Measurements from ENCODE around the gene RAB11FIP4. TPM values are rescaled to one million over a fixed set of nuclear protein-coding genes. Genes with fewer than 3 reads are reported as not detected.

The RAB11FIP4 gene
- polyA plus RNA-seq, 3 donors, result 14.8 to 16.5 (median 15.5) TPM

DNA sequence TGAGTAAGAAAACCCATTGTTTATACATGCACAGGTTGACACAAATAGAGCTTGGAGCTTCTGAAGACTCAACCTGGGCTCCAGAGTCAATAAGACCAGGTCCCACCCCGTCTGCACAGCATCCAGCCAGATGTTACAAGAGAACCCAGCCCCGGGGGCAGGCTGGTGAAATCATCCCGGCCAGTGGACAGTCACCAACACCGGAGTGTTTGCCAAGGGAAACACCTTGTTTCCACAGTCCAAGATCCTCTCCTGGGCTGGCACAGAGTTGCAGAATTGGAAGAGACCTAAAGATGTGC lies 90.3 kb downstream of the RAB11FIP4 start:
- DNase-seq, result no peak

DNA sequence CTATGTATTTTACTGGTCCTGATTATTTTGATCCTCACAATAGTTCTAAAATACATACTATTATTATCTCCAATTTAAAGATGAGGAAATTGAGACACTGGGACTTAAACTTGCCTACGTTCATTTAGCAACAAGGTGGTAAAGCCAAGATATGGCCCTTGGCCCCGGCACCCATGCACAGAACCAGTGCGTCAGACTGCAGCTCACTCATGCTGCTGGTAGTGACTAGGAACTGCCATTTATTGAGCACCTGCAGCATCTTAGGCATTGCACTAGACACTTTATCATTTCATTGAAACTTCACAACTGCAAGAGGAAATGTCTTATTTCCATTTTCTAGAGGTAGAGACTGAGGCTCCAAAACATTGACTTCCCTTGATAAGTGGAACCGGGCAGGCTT lies 93.3 kb downstream of the RAB11FIP4 start:
- no peak for DNase-seq

- DNase-seq, result no peak
These were observed 95.0 kb downstream of the RAB11FIP4 start for GRCh38 chr17:31486351-31487062.

GRCh38 chr17:31487063-31487647 lies 95.7 kb downstream of the RAB11FIP4 start:
- DNase-seq, result no peak

DNA sequence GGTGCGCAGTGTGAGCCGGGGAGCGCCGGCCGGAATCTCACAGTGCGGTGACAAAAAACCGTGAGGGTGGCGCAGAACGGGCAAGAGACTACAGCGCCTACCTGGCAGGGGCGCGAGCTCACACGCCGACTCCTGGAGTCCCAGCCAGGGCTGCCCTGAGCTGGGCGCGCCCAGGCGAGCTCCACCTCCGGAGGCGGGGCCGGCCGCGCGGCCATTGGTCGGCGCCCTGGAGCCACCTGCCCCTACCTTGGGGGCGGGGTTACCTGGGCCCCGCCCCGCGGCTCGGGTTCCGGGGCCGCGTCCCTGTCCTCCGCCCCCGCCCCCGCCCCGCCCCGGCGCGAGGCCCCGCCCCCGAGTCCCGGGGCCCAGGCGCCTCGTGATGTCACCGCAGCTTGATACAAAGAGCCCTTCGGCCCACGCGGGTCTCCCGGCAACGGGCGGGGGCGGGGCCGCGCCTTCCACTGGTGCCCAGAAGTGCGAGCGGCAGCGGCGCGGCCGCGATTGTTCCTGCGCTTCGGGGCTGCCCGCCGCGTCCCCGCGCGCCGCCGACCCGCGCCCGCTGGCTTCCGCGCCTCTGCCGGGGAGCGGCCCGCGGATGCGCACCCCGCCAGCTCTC lies 96.3 kb downstream of the RAB11FIP4 start:
- DNase-seq, result peak; percentile 89

- DNase-seq, result no peak
These were observed 96.9 kb downstream of the RAB11FIP4 start for GRCh38 chr17:31488264-31488981.

DNA sequence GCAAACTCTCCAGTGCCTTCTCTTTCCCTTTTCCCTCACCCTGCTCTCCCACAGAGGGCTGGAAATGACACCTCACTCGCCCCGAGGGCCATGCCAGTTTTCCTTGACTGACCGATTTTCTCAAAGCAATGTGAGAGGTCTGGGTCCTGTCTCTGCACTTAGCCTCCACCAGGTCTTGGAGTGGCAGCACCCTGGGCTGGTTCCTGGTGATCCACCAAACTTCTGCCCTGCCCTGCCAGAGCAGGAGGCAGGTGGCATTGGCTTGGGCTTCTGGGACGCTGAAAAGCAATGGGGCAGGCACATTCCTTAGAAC lies 97.5 kb downstream of the RAB11FIP4 start:
- DNase-seq, result no peak

GRCh38 chr17:31489295-31490018 lies 98.0 kb downstream of the RAB11FIP4 start:
- DNase-seq, result no peak

- DNase-seq, result no peak
These were observed 98.7 kb downstream of the RAB11FIP4 start for GRCh38 chr17:31490019-31490650.

GRCh38 chr17:31490671-31491375 lies 99.3 kb downstream of the RAB11FIP4 start:
- DNase-seq, result no peak

DNA sequence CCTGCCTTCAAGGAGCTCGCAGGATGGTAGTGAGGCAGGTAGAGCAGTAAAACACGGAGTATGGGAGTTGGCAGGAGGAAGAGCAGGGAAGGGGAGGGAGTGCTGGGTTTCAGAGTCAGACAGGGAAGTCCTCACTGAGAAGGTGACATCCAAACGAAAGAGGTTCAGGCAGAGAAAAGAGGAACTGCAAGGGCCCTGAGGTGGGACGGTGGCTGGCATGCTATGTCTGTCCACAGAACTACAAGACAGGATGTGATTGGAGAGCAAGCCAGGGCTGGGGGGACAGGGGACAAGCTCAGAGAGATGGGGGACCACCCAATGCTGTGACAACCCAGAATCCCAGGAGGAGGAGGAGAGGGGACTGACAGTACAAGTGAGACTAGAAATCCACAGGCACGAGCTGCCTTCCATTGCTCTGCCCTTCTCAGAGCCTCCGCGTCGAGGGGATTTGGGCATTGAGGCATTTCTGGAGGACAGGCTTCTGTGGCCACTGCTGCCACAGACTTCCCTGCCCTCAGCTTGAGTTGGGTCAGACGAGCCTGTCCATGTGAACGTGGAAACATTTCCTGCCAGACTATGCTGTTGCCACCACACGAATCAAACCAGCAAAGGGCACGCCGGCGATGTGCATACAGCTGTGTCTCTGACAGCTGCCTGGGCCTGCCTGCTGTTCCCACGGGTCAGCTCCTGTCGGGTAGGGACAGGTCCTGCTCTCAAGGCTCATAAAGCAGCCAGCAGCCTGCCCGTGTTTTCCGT lies 100.1 kb downstream of the RAB11FIP4 start:
- DNase-seq, result no peak

GRCh38 chr17:31492206-31492605 lies 100.7 kb downstream of the RAB11FIP4 start:
- DNase-seq, result no peak

GRCh38 chr17:31492880-31493655 lies 101.6 kb downstream of the RAB11FIP4 start:
- no peak for DNase-seq

GRCh38 chr17:31493656-31494155 lies 102.2 kb downstream of the RAB11FIP4 start:
- no peak for DNase-seq

DNA sequence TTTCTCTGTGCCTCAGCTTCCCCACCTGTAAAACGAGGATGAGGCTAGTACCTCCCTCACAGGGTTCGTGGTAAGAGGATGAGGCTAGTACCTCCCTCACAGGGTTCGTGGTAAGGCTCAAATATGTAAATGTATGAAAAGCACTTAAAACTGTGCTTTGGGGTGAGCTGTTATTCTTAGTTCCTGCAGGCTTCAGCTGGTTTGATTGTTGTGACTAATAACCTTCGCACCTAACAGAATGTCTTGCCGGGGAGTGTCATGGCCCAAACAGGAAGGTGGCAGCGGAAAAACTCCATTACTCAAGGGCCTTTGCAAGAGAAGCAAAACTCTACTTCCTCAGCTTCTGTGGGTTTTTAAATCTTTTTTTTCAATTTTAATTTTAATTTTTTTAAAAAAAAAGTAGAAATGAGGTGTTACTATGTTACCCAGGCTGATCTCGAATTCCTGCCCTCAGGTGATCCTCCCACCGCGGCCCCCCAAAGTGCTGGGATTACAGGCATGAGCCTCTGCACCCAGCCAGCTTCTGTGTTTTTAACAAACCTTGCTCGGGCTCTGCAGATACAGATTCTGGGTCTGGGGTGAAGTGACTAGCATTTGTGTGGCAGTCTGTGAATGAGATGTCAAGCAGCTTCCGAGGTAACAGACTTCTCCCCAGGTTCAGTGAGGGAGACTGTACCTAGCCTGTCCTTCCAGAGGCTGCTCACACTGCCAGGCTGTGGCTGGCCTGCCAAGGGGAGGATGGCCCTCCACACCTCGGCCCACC lies 103.0 kb downstream of the RAB11FIP4 start:
- no peak for DNase-seq

GRCh38 chr17:31495022-31495885 lies 103.8 kb downstream of the RAB11FIP4 start:
- DNase-seq, result no peak

GRCh38 chr17:31496097-31496496 lies 104.6 kb downstream of the RAB11FIP4 start:
- no peak for DNase-seq

GRCh38 chr17:31496601-31497000 lies 105.1 kb downstream of the RAB11FIP4 start:
- no peak for DNase-seq

Measured in renal pelvis (tissue), 4 donors.